Endothelial cell of umbilical vein (primary cell): ENCODE results near the gene ANKRD39.

Experiments
- CTCF ChIP-seq, 2 donors: IDR thresholded peaks; 1 replicate in 1 of 2; 2 replicates in 1 of 2; pipeline ENCODE4 v1.5.1; 2011; ENCODE audit warnings: low read length in 2 of 2, mild to moderate bottlenecking in 2 of 2, moderate library complexity in 2 of 2, control low read depth in 1 of 2, inconsistent platforms in 1 of 2, low read depth in 1 of 2; ENCODE audit not compliant: insufficient read depth in 1 of 2; ENCODE audit errors: extremely low read depth in 1 of 2
- EZH2 ChIP-seq: IDR thresholded peaks from 2 replicates; pipeline ENCODE4 v1.6.1; 2012; ENCODE audit warnings: borderline replicate concordance, low read depth, mild to moderate bottlenecking, moderate library complexity, low read length, inconsistent platforms; ENCODE audit not compliant: severe bottlenecking
- FOS ChIP-seq: IDR thresholded peaks from 2 replicates; pipeline ENCODE4 v1.6.1; 2011; ENCODE audit warnings: mild to moderate bottlenecking, low read length, moderate library complexity, borderline replicate concordance; ENCODE audit not compliant: insufficient read depth
- JUN ChIP-seq: IDR thresholded peaks from 2 replicates; pipeline ENCODE4 v1.6.1; 2011; ENCODE audit warnings: borderline replicate concordance, low read depth; ENCODE audit not compliant: insufficient read length, insufficient read depth
- MAX ChIP-seq: IDR thresholded peaks from 2 replicates; pipeline ENCODE4 v1.6.1; 2011; ENCODE audit not compliant: insufficient read depth, insufficient read length
- MYC ChIP-seq: IDR thresholded peaks from one replicate; pipeline ENCODE4 v1.6.1; 2011; ENCODE audit warnings: mild to moderate bottlenecking, low read depth, low read length
- POLR2A ChIP-seq: IDR thresholded peaks from 2 replicates; pipeline ENCODE4 v1.6.1; 2012; ENCODE audit warnings: low read depth, mild to moderate bottlenecking, control low read depth, low read length
- POLR2AphosphoS5 ChIP-seq: IDR thresholded peaks from 2 replicates; pipeline ENCODE4 v1.6.1; 2012; ENCODE audit warnings: low read depth, mild to moderate bottlenecking, control low read depth, low read length, moderate library complexity; ENCODE audit not compliant: insufficient read depth

GRCh38 chr2:96867756-96868554 lies 10.1 kb upstream of the ANKRD39 start:
- TF ChIP-seq CTCF (IDR thresholded peaks at IDR 0.05; ENCODE audit: extremely low read depth in 1 of 2, insufficient read depth in 1 of 2, low read depth in 1 of 2, low read length in 2 of 2): no peak
- TF ChIP-seq POLR2A: no peak
- TF ChIP-seq EZH2: no peak
- TF ChIP-seq POLR2AphosphoS5: no peak
- TF ChIP-seq MAX: no peak
- no peak for TF ChIP-seq MYC
- no peak for TF ChIP-seq FOS
- no peak for TF ChIP-seq JUN
